Myocyte (in vitro differentiated cells): ENCODE results near the gene MIGA1. TPM values are rescaled to one million over a fixed set of nuclear protein-coding genes. Genes with fewer than 3 reads are reported as not detected.
A peak's percentile ranks its signal among the peaks of the same experiment; 100 is the strongest.
"Not testable (repeated sequence)": the region's sequence is repeated elsewhere in the genome, so short reads cannot be mapped to it uniquely, and the experiment has no call there.

Experiments used
- DNase-seq: peaks from one replicate; pipeline ENCODE4 v3.0.0-alpha.2; 2012; ENCODE audit warnings: low read depth
- total RNA-seq: library from RNA; depleted of rRNA; stranded (reverse); fragments of >200 nt; gene quantifications from 2 replicates; pipeline ENCODE4 v1.2.3, GENCODE V29; 2014

MIGA1 gene
- total RNA-seq, 1 donor from 2014 or later = 9.6 TPM

GRCh38 chr1:77905603-77906002, 126.2 kb downstream of the MIGA1 start:
- no peak for DNase-seq

DNA sequence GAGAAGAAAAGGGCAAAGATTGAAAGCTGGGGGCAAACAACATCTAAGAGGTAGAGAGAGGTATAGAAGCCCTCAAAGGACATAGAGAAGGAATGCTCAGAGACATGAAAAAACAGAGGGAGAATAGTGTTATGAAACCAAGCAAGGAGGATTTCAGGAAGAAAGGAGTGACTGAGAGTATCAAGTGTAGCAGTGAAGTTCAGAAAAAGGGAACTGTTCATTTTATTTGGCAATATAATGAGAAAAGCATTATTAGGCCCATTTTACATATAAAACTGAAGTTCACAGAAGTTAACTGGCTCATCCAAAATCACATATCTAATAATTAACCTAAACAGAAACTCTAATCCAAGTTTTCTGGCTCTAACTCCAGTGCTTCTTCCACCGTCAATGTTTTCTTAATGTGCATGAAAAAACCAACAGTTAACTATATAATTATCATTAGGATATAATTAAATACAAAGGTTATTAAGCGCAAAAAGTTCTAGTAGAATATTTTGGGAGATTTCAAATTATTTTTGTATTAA, 126.6 kb downstream of the MIGA1 start:
- no peak for DNase-seq

- DNase-seq = no peak
These were observed 127.2 kb downstream of the MIGA1 start for GRCh38 chr1:77906624-77907023.

DNA sequence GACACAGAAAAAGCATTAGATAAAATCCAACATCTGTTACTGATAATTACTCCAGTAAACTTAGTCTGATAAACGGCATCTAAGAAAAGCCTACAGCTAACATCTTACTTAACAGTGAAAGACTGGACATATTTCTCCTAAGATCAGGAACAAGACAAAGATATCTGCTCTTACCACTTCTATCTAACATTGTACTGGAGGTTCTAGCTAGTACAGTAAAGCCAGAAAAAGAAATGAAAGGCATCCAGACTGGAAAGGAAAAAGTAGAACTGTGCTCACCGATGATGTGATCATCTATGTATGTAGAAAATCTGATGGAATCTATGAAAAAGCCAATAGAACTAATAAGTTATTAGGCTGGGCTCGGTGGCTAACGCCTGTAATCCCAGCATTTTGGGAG, 130.7 kb downstream of the MIGA1 start:
- DNase-seq = no peak

GRCh38 chr1:77918918-77919317, 139.5 kb downstream of the MIGA1 start:
- not testable (repeated sequence) for DNase-seq

DNA sequence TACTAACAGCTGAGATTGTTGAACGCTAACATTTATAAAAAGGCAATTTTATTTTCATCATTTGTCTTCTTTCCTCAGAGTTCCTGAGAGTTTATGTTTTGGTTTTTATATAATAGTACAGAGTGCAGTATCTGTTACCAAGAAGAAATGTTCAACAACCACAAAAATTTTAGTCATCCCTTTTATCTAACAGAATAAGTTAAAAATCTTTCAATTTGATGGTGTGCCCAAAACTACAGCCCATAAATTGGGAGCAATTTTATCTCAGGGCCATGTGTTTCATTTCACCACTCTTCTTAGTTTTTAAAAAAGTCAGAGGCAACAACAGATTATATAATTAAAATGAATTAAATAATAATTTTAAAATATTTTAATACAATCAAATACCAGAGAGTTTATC, 146.1 kb downstream of the MIGA1 start:
- peak; percentile 49 for DNase-seq

DNA sequence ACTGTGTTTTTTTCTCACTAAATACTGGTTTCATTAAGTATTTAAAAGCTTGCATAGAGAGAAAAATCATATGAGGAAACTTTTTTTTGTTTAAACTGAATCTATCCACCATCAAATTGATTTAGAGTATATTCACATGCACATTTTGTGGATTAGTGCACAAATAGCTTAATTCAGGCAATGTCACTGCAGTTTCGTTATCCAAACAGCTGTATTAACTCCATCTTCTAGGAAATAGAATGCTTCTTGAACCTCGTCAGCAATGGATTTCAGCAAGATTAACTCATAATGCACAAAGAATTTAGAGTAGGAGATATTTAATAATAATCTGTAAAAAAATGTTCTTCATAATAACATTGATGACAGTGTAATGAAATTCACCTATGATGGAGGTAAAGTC, 146.5 kb downstream of the MIGA1 start:
- no peak for DNase-seq

DNA sequence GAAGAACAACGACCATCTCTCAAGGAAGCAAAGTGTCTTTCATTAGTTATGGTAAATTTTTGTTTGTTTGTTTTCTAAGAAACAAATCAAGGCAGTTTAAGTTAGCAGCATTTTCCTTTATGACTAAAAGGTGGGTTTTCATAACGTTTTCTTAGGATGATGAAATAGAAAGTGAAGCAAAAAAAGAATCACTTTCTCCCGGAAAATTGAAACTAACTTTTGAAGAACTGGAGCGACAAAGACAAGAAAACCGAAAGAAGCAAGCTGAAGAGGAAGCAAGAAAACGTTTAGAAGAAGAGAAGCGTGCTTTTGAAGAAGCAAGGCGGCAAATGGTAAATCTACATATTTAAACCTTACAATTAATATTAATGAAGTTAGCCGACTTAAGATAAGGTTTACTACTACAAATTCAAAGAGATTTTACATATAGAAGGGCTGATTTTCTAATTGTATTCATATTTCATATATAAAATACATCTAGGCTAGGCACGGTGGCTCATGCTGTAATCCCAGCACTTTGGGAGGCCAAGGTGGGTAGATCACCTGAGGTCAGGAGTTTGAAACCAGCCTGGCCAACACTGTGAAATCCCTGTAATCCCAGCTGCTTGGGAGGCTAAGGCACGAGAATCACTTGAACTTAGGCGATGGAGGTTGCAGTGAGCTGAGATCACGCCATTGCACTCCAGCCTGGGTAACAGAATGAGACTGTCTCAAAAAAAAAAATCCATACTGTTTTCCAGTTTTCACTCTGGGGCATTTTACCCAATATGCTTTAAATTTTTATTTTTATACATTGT, 147.3 kb downstream of the MIGA1 start:
- DNase-seq = no peak

GRCh38 chr1:77927414-77927813, 148.0 kb downstream of the MIGA1 start:
- no peak for DNase-seq

Other genes with a start within 250 kb of the MIGA1 start
- 68.3 and 88.4 TPM in 2 replicates for gene ZZZ3, start 97.0 kb upstream of the MIGA1 start, total RNA-seq
- 35.6 and 42.9 TPM in 2 replicates for gene USP33, start 19.8 kb upstream of the MIGA1 start, total RNA-seq
- gene NEXN, start 109.0 kb downstream of the MIGA1 start, total RNA-seq = 100 and 144 TPM in 2 replicates
- 107 and 134 TPM in 2 replicates for gene FUBP1, start 199.4 kb downstream of the MIGA1 start, total RNA-seq
- gene DNAJB4, start 225.3 kb downstream of the MIGA1 start, total RNA-seq = 223 and 226 TPM in 2 replicates